GM12801 (cell line): Measurements from ENCODE around the gene RPH3AL.

ENCODE experiments used
- TF ChIP-seq, protein P1 (sequence below): IDR thresholded peaks from one replicate; pipeline ENCODE4 v1.5.1; 2011; ENCODE audit warnings: control low read depth; ENCODE audit not compliant: insufficient read length; ENCODE audit errors: extremely low read depth

RPH3AL gene

DNA sequence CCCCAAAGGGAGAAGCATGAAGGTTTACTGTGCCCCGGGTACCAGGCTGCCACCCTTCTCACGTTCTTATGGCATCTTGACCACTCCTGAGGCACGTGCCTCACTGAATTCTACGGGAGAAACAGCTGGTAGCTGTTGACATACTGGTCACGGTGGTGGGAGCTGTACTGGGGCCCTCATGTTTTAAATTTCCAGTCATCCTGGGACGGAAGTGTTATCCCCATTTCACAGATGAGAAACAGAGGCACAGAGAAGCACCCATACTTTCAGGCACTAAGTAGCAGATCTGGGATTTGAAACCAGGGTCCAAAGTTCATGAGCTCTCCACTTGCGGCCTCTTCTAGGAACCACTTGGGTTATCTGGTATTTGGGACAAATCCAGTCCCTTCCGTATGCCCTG is 144.8 kb downstream of the RPH3AL start:
- TF ChIP-seq, protein P1, sequence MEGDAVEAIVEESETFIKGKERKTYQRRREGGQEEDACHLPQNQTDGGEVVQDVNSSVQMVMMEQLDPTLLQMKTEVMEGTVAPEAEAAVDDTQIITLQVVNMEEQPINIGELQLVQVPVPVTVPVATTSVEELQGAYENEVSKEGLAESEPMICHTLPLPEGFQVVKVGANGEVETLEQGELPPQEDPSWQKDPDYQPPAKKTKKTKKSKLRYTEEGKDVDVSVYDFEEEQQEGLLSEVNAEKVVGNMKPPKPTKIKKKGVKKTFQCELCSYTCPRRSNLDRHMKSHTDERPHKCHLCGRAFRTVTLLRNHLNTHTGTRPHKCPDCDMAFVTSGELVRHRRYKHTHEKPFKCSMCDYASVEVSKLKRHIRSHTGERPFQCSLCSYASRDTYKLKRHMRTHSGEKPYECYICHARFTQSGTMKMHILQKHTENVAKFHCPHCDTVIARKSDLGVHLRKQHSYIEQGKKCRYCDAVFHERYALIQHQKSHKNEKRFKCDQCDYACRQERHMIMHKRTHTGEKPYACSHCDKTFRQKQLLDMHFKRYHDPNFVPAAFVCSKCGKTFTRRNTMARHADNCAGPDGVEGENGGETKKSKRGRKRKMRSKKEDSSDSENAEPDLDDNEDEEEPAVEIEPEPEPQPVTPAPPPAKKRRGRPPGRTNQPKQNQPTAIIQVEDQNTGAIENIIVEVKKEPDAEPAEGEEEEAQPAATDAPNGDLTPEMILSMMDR: no peak

DNA sequence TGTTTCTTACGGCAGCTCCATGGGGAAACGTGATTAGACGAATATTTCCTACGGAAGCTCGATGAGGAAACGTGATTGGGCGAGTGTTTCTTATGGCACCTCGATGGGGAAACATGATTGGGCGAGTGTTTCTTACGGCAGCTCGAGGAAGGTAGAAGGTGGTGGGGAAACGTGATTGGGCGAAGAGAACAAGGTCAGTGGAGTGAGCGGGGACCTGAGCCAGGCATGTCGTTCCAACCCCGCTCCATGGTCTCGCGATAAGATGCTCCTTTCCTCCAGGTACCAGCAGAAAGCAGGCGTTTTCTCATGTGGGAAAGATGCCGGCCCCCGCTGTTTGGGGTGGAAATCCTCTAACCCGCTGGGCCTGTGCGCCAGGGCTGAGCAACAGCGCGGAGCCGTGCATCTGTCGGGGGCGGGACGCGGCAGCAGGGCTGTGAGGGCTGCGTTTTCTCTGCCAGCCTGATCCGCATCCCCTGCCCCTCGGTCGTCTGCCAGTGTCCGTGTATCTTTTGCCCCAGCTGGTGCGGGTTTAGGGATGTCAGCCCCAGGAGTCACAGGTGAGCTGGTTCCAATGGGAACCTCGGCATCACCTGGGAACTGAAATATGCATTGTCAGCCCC is 145.6 kb downstream of the RPH3AL start:
- TF ChIP-seq, protein P1: no peak

DNA sequence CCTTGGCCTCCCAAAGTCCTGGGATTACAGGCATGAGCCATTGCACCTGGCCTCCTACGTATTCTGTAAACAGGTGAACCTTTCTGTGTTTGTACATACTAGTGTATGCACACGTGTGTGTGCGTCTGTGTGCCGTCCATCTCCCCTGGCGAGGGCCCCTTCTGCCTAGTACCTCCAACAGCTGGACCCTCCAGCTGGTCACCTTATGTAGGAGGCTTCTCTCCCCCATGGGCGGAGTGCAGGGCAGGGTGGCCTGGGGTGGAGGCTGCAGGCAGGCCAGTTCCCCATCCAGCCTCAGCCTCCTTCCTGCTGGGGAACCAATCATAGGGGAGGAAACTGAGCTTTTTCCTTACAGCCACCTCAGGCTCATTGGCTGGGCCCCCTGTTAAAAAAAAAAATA is 146.8 kb downstream of the RPH3AL start:
- TF ChIP-seq, protein P1: no peak

DNA sequence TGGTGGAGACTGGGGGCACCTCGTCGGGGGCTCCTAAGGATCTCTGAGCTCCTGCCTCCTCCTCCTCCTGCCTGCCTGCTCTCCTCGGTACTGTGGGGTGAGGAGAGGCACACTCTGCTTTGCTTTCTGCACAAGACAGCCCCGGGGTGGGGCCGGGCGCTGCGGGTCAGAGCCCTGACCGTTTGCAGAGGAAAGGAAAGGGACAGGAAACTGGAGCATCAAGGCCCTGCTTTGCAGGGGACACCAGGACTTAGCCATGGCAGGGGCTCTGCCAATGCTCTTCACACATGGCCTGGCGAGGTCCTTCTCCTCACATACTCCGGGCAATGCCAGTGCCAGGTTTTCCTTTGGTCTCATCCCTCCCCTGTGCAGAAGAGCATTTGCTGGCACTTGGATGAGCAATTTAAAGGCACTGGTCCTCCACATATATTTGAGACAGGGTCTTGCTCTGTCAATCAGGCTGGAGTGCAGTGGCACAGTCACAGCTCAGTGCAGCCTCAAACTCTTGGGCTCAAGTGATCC is 147.4 kb downstream of the RPH3AL start:
- TF ChIP-seq, protein P1: no peak

DNA sequence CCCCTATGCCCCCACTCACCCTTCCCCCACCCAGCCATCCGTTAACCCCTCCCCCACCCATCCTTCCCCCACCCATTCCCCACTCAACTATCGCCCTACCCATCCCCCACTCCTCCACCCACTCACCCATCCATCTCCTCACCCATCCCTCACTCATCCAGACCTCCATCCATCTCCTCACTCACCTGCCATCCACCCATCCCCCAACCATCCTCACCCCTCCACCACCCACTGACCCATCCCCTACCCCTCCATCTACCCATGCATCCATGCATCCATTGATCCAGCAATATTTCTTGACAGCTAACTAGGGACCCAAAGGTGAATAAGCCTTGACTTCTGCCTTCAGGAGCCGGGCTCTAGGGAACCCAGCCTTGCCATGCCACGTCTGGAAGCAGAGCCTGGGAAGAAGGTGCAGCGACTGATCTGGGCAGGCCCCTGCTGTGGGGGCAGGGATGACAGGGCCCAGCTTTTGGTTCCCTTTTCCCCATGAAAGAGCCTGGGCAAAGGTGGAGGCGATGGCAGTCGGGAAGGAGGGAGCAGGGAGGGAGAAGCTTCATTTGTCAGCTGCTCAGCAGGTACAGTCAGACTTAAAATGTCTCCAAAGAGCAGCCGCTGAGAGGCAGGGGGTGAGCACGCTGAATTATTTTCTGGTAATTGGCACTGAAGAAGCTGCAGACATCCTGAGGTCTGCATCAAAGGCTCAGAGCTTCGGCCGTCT is 148.0 kb downstream of the RPH3AL start:
- TF ChIP-seq, protein P1: no peak

DNA sequence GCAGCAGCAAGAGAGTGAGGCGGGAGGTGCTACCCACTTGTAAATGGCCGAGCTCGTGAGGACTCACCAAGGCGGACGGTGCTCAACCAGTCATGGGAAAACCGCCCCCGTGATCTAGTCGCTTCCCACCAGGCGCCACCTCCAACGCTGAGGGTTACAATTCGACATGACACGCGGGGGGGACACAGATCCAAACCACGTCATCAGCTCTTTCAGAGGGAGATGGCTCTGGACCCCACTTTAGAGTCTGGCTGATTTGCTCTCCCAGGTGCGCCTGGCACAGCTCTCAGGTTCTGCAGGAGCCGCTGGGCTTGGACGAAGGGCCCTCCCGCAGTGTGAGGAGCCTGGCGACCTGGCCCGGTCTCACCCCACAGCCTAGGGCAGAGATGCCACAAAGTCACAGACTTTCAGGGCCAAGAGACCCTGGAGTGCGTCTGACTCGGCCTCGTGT is 150.1 kb downstream of the RPH3AL start:
- TF ChIP-seq, protein P1: no peak

DNA sequence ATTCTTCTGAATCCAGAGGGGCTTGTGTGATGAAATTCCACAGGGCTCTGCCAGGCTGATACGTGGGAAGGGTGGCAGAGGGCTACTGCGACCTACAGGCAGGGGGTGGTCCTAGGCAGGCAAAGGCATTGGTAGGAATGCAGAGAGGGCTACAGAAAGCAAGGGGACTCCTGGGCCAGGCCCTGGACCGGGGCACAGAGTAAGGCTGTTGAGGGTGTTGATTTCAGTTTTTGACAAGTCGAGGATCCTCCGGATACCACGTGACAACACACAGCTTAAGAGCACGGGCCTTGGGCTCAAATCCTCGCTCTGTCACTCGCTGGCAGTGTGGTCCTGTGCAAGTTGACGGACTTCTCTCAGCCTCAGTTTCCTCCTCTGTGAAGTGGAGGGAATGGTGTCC is 152.0 kb downstream of the RPH3AL start:
- TF ChIP-seq, protein P1: no peak
